Activated naive CD4-positive, alpha-beta T cell treated with anti-CD3 and anti-CD28 coated beads, Interleukin-2, amount 10 ng/mL, durations not matched to agents 7 days and 5 days (primary cell): ENCODE results near the gene TMCC1.
A peak's percentile ranks its signal among the peaks of the same experiment; 100 is the strongest.

Experiments
- CTCF ChIA-PET: fragments of 350-600 bp; sonication (Branson Sonifier 250); formaldehyde crosslinking; loops from one replicate; lab custom pipeline; 2021; ENCODE audit warnings: antibody characterized with exemption; lab: Charles Lee
- DNase-seq: peaks from one replicate; pipeline ENCODE4 v3.0.0-alpha.2; 2020
- H3K27ac Mint-ChIP-seq: one replicate; pipeline ENCODE4 v1.8.0; 2021; ENCODE audit warnings: mild to moderate bottlenecking, moderate library complexity, mixed read lengths
- H3K27me3 Mint-ChIP-seq: one replicate; pipeline ENCODE4 v1.8.0; 2021; ENCODE audit warnings: mild to moderate bottlenecking, mixed read lengths
- H3K36me3 Mint-ChIP-seq: one replicate; pipeline ENCODE4 v1.8.0; 2021; ENCODE audit warnings: mixed read lengths
- H3K4me1 Mint-ChIP-seq: one replicate; pipeline ENCODE4 v1.8.0; 2021; ENCODE audit warnings: mixed read lengths
- H3K4me3 Mint-ChIP-seq: one replicate; pipeline ENCODE4 v1.8.0; 2021; ENCODE audit warnings: mild to moderate bottlenecking, moderate library complexity, mixed read lengths
- H3K9me3 Mint-ChIP-seq: one replicate; pipeline ENCODE4 v1.8.0; 2021; ENCODE audit warnings: mixed read lengths

The TMCC1 gene

DNA sequence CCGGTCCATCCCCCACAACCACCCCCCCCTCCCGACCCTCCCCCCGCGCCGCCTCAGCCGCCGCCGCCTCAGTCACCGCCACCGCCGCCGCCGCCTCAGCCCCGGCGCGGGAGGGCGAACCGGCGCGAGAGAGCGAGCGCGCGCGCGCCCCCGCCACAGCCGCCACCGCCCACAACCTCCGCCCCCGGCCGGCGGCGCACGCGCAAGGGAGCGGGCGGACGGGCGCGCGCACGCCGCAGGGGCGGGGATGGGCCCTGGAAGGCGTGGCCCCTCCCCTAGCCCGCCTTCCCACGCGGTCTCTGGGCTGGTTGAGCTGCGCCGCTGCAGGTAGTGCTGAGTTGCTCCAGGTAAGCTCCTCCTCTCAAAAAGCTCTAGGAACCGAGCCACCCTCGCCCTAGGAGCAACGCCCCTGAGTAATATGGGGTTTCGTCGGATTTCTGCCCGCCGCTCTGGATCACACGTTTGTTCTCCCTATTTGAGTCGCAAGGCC lies at the start of gene TMCC1:
Gene TMCC1 (minus strand): TSS at position 131 of the 490 bp plus-strand sequence.
- Mint-ChIP-seq H3K4me1 (peaks cover 38% of the 10 kb centered on the region), H3K36me3 (no peaks in the 10 kb centered on the region), H3K27me3 (no peaks in the 10 kb centered on the region), H3K27ac (peak within 1 kb of the TSS; percentile 90), H3K4me3 (peak within 1 kb of the TSS; percentile 88), H3K9me3 (no peaks in the 10 kb centered on the region)
- DNase-seq: peak; percentile 90
- CTCF ChIA-PET: no interaction called here

- no peak for DNase-seq
- H3K27me3 Mint-ChIP-seq: peaks cover 25% of the 10 kb centered on the region
- no peak overlapping the region for H3K27ac Mint-ChIP-seq
- no peak overlapping the region for H3K4me3 Mint-ChIP-seq
- H3K9me3 Mint-ChIP-seq: no peaks in the 10 kb centered on the region
- CTCF ChIA-PET: interaction anchor here (1.1 to 3.9 kb wide), 11 partner anchors 7 to 162 kb away, joined by 3 to 29 read pairs (median 5); no protein-coding TSS in a partner anchor
- H3K36me3 Mint-ChIP-seq: no peaks in the 10 kb centered on the region
- H3K4me1 Mint-ChIP-seq: peaks cover 9% of the 10 kb centered on the region
Measured at GRCh38 chr3:129943020-129943419, 49.5 kb upstream of the TMCC1 start.

GRCh38 chr3:129942296-129942695 lies 48.8 kb upstream of the TMCC1 start:
- Mint-ChIP-seq H3K4me1 (peaks cover 9% of the 10 kb centered on the region), H3K36me3 (no peaks in the 10 kb centered on the region), H3K9me3 (no peaks in the 10 kb centered on the region), H3K4me3 (no peak overlapping the region), H3K27ac (no peak overlapping the region), H3K27me3 (peaks cover 23% of the 10 kb centered on the region)
- CTCF ChIA-PET: interaction anchor here (0.6 to 3.9 kb wide), 14 partner anchors 8 to 452 kb away, joined by 3 to 29 read pairs (median 4); no protein-coding TSS in a partner anchor
- peak; percentile 56 for DNase-seq

- H3K4me3 Mint-ChIP-seq: no peak overlapping the region
- CTCF ChIA-PET: interaction anchor here (0.9 kb wide), 1 partner anchor 28 kb away, joined by 3 read pairs; no protein-coding TSS in a partner anchor
Measured at GRCh38 chr3:129940086-129940485, 46.6 kb upstream of the TMCC1 start.

GRCh38 chr3:129938140-129938930 lies 44.8 kb upstream of the TMCC1 start:
- no peak for DNase-seq
- Mint-ChIP-seq H3K27me3 (peaks cover 17% of the 10 kb centered on the region), H3K4me1 (peaks cover 18% of the 10 kb centered on the region), H3K27ac (no peak overlapping the region), H3K36me3 (no peaks in the 10 kb centered on the region), H3K9me3 (no peaks in the 10 kb centered on the region), H3K4me3 (no peak overlapping the region)
- CTCF ChIA-PET: no interaction called here

More at GRCh38 chr3:129940086-129940485, 46.6 kb upstream of the TMCC1 start:
- DNase-seq: no peak
- Mint-ChIP-seq H3K27me3 (peaks cover 15% of the 10 kb centered on the region), H3K9me3 (no peaks in the 10 kb centered on the region), H3K4me1 (peaks cover 18% of the 10 kb centered on the region), H3K36me3 (no peaks in the 10 kb centered on the region), H3K27ac (no peak overlapping the region)

DNA sequence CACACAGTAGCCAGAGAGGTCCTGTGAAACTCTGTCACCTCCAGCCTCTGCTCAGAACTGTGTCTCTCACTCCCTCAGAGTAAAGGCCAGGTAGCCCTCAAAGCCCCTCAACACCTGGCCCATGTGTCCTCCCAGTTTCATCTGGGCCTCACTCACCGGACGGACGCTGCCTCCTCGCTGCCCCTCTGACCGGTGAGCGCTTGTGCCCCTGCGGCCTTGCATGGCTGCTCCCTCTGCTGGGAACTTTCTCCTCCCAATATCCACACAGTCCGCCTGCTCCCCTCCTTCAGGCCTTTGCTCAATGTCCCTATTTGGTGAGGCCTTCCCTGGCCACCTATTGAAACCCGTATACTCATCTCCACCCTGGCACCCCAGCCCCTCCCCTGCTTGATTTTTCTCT lies 44.2 kb upstream of the TMCC1 start:
- peaks cover 18% of the 10 kb centered on the region for H3K4me1 Mint-ChIP-seq
- H3K27ac Mint-ChIP-seq: no peak overlapping the region
- H3K27me3 Mint-ChIP-seq: peaks cover 17% of the 10 kb centered on the region
- H3K9me3 Mint-ChIP-seq: no peaks in the 10 kb centered on the region
- no peak overlapping the region for H3K4me3 Mint-ChIP-seq
- DNase-seq: no peak
- no peaks in the 10 kb centered on the region for H3K36me3 Mint-ChIP-seq
- CTCF ChIA-PET: no interaction called here

- Mint-ChIP-seq H3K27me3 (peaks cover 8% of the 10 kb centered on the region), H3K27ac (no peak overlapping the region), H3K9me3 (no peaks in the 10 kb centered on the region), H3K4me3 (peak overlapping the region; percentile 45), H3K36me3 (no peaks in the 10 kb centered on the region), H3K4me1 (peaks cover 18% of the 10 kb centered on the region)
- CTCF ChIA-PET: no interaction called here
- DNase-seq: peak; percentile 45
Measured at GRCh38 chr3:129936757-129937156, 43.2 kb upstream of the TMCC1 start.

GRCh38 chr3:129934234-129935123 lies 41.0 kb upstream of the TMCC1 start:
- Mint-ChIP-seq H3K9me3 (peaks cover 4% of the 10 kb centered on the region), H3K27ac (no peak overlapping the region), H3K4me1 (peaks cover 8% of the 10 kb centered on the region), H3K27me3 (peaks cover 4% of the 10 kb centered on the region), H3K36me3 (peaks cover 3% of the 10 kb centered on the region), H3K4me3 (no peak overlapping the region)
- CTCF ChIA-PET: interaction anchor here (0.7 to 3.3 kb wide), 10 partner anchors 9 to 444 kb away, joined by 3 to 16 read pairs (median 5); no protein-coding TSS in a partner anchor
- peak; percentile 41 for DNase-seq

- H3K4me1 Mint-ChIP-seq: peaks cover 8% of the 10 kb centered on the region
- H3K27me3 Mint-ChIP-seq: peaks cover 4% of the 10 kb centered on the region
- CTCF ChIA-PET: interaction anchor here (0.7 to 3.3 kb wide), 9 partner anchors 10 to 443 kb away, joined by 3 to 16 read pairs (median 5); no protein-coding TSS in a partner anchor
- no peak for DNase-seq
- H3K4me3 Mint-ChIP-seq: no peak overlapping the region
- peaks cover 6% of the 10 kb centered on the region for H3K9me3 Mint-ChIP-seq
- no peak overlapping the region for H3K27ac Mint-ChIP-seq
- H3K36me3 Mint-ChIP-seq: peaks cover 3% of the 10 kb centered on the region
Measured at GRCh38 chr3:129933471-129933870, 40.0 kb upstream of the TMCC1 start.

- CTCF ChIA-PET: interaction anchor here (1.1 kb wide), 1 partner anchor 73 kb away, joined by 3 read pairs; no protein-coding TSS in a partner anchor
- H3K27ac Mint-ChIP-seq: no peak overlapping the region
- no peak for DNase-seq
- no peak overlapping the region for H3K4me3 Mint-ChIP-seq
- peaks cover 20% of the 10 kb centered on the region for H3K27me3 Mint-ChIP-seq
- H3K4me1 Mint-ChIP-seq: no peaks in the 10 kb centered on the region
- peaks cover 10% of the 10 kb centered on the region for H3K9me3 Mint-ChIP-seq
- H3K36me3 Mint-ChIP-seq: peaks cover 3% of the 10 kb centered on the region
Measured at GRCh38 chr3:129929383-129929782, 35.9 kb upstream of the TMCC1 start.

DNA sequence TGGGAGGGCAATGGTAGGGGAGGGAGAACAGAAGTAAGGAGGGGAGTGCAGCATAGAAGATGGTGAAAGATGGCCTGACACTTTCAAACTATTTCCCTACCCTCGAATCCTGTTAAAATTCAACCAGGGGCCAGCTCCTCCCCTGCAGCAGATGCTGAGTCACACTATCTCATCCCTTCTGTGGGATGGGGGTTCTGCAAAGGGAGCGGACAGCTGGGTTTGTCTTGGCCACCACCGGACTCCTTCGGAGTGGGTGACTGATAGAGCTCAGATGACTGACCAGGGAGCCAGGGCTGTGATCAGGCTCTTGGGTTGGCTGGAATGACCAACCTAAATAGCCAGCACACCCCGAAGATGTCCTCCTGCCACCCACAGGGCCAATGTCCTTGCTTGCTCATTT lies 33.6 kb upstream of the TMCC1 start:
- Mint-ChIP-seq H3K36me3 (peaks cover 3% of the 10 kb centered on the region), H3K4me3 (no peak overlapping the region), H3K4me1 (no peaks in the 10 kb centered on the region), H3K27me3 (peaks cover 19% of the 10 kb centered on the region), H3K27ac (no peak overlapping the region), H3K9me3 (peaks cover 10% of the 10 kb centered on the region)
- CTCF ChIA-PET: no interaction called here
- DNase-seq: no peak

- DNase-seq: no peak
Measured at GRCh38 chr3:129919806-129920205, 26.3 kb upstream of the TMCC1 start.

GRCh38 chr3:129919357-129919756 lies 25.8 kb upstream of the TMCC1 start:
- H3K4me1 Mint-ChIP-seq: no peaks in the 10 kb centered on the region
- no peak overlapping the region for H3K4me3 Mint-ChIP-seq
- peaks cover 27% of the 10 kb centered on the region for H3K9me3 Mint-ChIP-seq
- no peaks in the 10 kb centered on the region for H3K36me3 Mint-ChIP-seq
- peaks cover 10% of the 10 kb centered on the region for H3K27me3 Mint-ChIP-seq
- CTCF ChIA-PET: no interaction called here
- no peak overlapping the region for H3K27ac Mint-ChIP-seq
- no peak for DNase-seq

More at GRCh38 chr3:129919806-129920205, 26.3 kb upstream of the TMCC1 start:
- CTCF ChIA-PET: no interaction called here
- H3K27me3 Mint-ChIP-seq: peaks cover 14% of the 10 kb centered on the region
- no peak overlapping the region for H3K4me3 Mint-ChIP-seq
- no peaks in the 10 kb centered on the region for H3K4me1 Mint-ChIP-seq
- H3K36me3 Mint-ChIP-seq: no peaks in the 10 kb centered on the region
- H3K27ac Mint-ChIP-seq: peak overlapping the region; percentile 25
- H3K9me3 Mint-ChIP-seq: peaks cover 27% of the 10 kb centered on the region

GRCh38 chr3:129918461-129918860 lies 24.9 kb upstream of the TMCC1 start:
- no peaks in the 10 kb centered on the region for H3K36me3 Mint-ChIP-seq
- no peak overlapping the region for H3K4me3 Mint-ChIP-seq
- no peak overlapping the region for H3K27ac Mint-ChIP-seq
- peaks cover 27% of the 10 kb centered on the region for H3K9me3 Mint-ChIP-seq
- DNase-seq: no peak
- H3K27me3 Mint-ChIP-seq: peaks cover 10% of the 10 kb centered on the region
- CTCF ChIA-PET: no interaction called here
- no peaks in the 10 kb centered on the region for H3K4me1 Mint-ChIP-seq
